ENCODE data around the gene MYH9.
"Not testable (repeated sequence)": the region's sequence is repeated elsewhere in the genome, so short reads cannot be mapped to it uniquely, and the experiment has no call there.

DNA sequence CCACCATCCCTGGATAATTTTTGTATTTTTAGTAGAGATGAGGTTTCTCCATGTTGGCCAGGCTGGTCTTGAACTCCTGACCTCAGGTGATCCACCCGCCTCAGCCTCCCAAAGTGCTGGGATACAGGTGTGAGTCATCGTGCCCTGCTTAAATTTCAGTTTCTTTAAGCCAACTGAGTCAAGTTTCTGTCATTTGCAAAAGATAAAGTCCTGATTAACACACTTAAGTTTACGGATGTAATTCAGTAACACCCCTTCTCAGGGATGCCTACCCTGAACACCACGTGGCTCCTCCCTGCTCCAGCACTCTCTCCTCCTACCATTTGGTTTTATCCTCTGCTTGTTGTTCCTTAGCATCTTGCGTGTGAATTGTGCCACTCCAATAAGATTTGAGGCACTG is 36.7 kb upstream of the MYH9 start:
- not testable (repeated sequence) for TF ChIP-seq MAX (IDR thresholded peaks at IDR 0.05); POLR2A (IDR thresholded peaks at IDR 0.05; ENCODE audit: borderline replicate concordance, extremely low read depth, insufficient read depth, insufficient read length); YY1 (IDR thresholded peaks at IDR 0.05; ENCODE audit: extremely low read depth, insufficient replicate concordance, low read depth, low read length); ZBTB33 (IDR thresholded peaks at IDR 0.05; ENCODE audit: extremely low read depth, insufficient replicate concordance, low read length); TCF7L2 (IDR thresholded peaks at IDR 0.05; ENCODE audit: borderline replicate concordance, extremely low read depth, insufficient read depth, insufficient read length); EGR1 (IDR thresholded peaks at IDR 0.05; ENCODE audit: low read depth); POLR2AphosphoS5 (IDR thresholded peaks at IDR 0.05; ENCODE audit: low read depth, low read length); CTCF (IDR thresholded peaks at IDR 0.05 in 2 of 3, conservative IDR thresholded peaks at IDR 0.05 in 1 of 3; ENCODE audit: borderline replicate concordance in 1 of 3, insufficient read depth in 1 of 3, low read depth in 2 of 3, low read length in 2 of 3)

All from HCT116 (cell line).